Renal cortex interstitium (tissue), 11 donors: ENCODE data around the gene FAM3B. TPM values are rescaled to one million over a fixed set of nuclear protein-coding genes. Genes with fewer than 3 reads are reported as not detected.

ENCODE experiments used
- DNase-seq, 11 donors: peaks; one replicate each; pipeline ENCODE4 v3.0.0-alpha.2; 2013; ENCODE audit warnings: low read depth in 9 of 11, low spot score in 4 of 11; ENCODE audit errors: extremely low read depth in 1 of 11
- polyA plus RNA-seq, 3 donors: library from polyadenylated mRNA; unstranded; fragments of 120-200 nt; gene quantifications; one replicate each; pipeline ENCODE4 v1.2.1, GENCODE V29; 2013; ENCODE audit not compliant: insufficient read length in 3 of 3

Gene FAM3B
- polyA plus RNA-seq, 3 donors = 12.2 to 14.4 (median 13.6) TPM

- DNase-seq = no peak
Observed at GRCh38 chr21:41362605-41363369, 46.2 kb downstream of the FAM3B start.

- DNase-seq = no peak
Observed at GRCh38 chr21:41363370-41364270, 47.0 kb downstream of the FAM3B start.

- DNase-seq = no peak
Observed at GRCh38 chr21:41364308-41364707, 47.7 kb downstream of the FAM3B start.

- no peak for DNase-seq
Observed at GRCh38 chr21:41365377-41366107, 48.9 kb downstream of the FAM3B start.

GRCh38 chr21:41366522-41367151, 50.0 kb downstream of the FAM3B start:
- DNase-seq = no peak

GRCh38 chr21:41367301-41367944, 50.8 kb downstream of the FAM3B start:
- no peak for DNase-seq

- DNase-seq = no peak
Observed at GRCh38 chr21:41367945-41368734, 51.5 kb downstream of the FAM3B start.

- no peak for DNase-seq
Observed at GRCh38 chr21:41368735-41369104, 52.1 kb downstream of the FAM3B start.

GRCh38 chr21:41369105-41369919, 52.7 kb downstream of the FAM3B start:
- DNase-seq = peak in 3 of 11 donors; percentile 15 to 38 (median 29)

GRCh38 chr21:41369920-41370839, 53.6 kb downstream of the FAM3B start:
- DNase-seq = no peak

- DNase-seq = no peak
Observed at GRCh38 chr21:41370840-41371684, 54.5 kb downstream of the FAM3B start.

GRCh38 chr21:41371685-41372030, 55.1 kb downstream of the FAM3B start:
- DNase-seq = no peak

GRCh38 chr21:41373253-41373652, 56.7 kb downstream of the FAM3B start:
- DNase-seq = no peak

- DNase-seq = no peak
Observed at GRCh38 chr21:41373763-41374162, 57.2 kb downstream of the FAM3B start.

GRCh38 chr21:41374177-41374712, 57.6 kb downstream of the FAM3B start:
- DNase-seq = no peak
